Measurements from ENCODE around the gene COL8A2. TPM values are rescaled to one million over a fixed set of nuclear protein-coding genes. Genes with fewer than 3 reads are reported as not detected.

COL8A2 gene
- total RNA-seq, 4 donors from 2014 or later: 1.2 to 5.4 (median 1.7) TPM

DNA sequence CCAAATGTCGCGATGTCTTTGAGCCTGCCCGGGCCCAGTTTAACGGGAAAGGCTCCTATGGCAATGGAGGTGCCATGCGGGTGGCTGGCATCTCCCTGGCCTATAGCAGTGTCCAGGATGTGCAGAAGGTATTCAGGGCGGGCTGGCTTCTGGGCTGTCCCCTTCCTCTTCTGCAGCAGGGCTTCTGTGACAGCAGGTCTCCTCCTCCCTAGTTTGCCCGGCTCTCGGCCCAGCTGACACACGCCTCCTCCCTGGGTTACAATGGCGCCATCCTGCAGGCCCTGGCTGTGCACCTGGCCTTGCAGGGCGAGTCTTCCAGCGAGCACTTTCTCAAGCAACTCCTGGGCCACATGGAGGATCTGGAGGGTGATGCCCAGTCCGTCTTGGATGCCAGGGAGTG is 33.3 kb downstream of the COL8A2 start:
- Histone ChIP-seq H3K4me3 (no peak overlapping the region), H3K4me1 (peaks cover 10 to 25% (median 16%) of the 10 kb centered on the region in 4 donors), H3K27me3 (no peaks in the 10 kb centered on the region), H3K9me3 (no peaks in the 10 kb centered on the region), H3K36me3 (peaks cover 0 to 28% (median 9%) of the 10 kb centered on the region in 4 donors), H3K27ac (no peak overlapping the region)
- 95% methylated on average over 13 of the region's 13 CpGs; no CpG with 5 or more reads in 1 of the 2 donors for WGBS, 2 donors (ENCODE audit: low coverage in 1 of 2)
- in situ Hi-C loops (cut with MboI; ENCODE audit: low pct_ligation_motif_present in 1 of 4, low pct_unique_long_range_greater_than_20kb in 1 of 4, low sequenced_read_pairs in 3 of 4) (loop anchor here in 1 of 4 donors (10.0 kb wide), 1 partner anchor 93 kb away; no protein-coding TSS in a partner anchor), intact Hi-C loops (cut with DNase I; ENCODE audit: low total_unique reads) (no loop called here)
- TF ChIP-seq, protein P1, sequence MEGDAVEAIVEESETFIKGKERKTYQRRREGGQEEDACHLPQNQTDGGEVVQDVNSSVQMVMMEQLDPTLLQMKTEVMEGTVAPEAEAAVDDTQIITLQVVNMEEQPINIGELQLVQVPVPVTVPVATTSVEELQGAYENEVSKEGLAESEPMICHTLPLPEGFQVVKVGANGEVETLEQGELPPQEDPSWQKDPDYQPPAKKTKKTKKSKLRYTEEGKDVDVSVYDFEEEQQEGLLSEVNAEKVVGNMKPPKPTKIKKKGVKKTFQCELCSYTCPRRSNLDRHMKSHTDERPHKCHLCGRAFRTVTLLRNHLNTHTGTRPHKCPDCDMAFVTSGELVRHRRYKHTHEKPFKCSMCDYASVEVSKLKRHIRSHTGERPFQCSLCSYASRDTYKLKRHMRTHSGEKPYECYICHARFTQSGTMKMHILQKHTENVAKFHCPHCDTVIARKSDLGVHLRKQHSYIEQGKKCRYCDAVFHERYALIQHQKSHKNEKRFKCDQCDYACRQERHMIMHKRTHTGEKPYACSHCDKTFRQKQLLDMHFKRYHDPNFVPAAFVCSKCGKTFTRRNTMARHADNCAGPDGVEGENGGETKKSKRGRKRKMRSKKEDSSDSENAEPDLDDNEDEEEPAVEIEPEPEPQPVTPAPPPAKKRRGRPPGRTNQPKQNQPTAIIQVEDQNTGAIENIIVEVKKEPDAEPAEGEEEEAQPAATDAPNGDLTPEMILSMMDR (IDR thresholded peaks at IDR 0.05): no peak
- no peak for TF ChIP-seq POLR2A (IDR thresholded peaks at IDR 0.05)
- TF ChIP-seq POLR2AphosphoS5 (IDR thresholded peaks at IDR 0.05): no peak
- no peak for TF ChIP-seq EP300 (IDR thresholded peaks at IDR 0.05; ENCODE audit: low read depth)
- DNase-seq: no peak

DNA sequence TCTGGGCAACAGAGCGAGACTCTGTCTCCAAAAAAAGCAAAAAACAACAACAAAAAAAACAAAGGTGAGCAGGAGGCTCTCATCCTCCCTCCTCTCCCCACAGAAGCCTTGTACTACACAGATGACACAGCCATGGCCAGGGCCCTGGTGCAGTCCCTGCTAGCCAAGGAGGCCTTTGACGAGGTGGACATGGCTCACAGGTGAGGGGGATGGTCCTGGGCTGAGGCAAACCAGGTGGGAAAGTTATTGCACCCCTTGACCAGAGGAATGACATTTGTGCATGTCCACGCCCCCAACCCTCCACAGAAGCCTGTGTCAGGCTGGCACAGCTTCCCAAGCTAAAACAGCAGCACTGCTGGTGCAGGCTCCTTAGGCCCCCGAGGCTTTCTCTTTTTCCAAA is 33.9 kb downstream of the COL8A2 start:
- intact Hi-C loops (cut with DNase I; ENCODE audit: low total_unique reads): no loop called here

GRCh38 chr1:36089393-36090121 is 35.5 kb downstream of the COL8A2 start:
- no peaks in the 10 kb centered on the region for H3K9me3 ChIP-seq
- H3K27me3 ChIP-seq: peaks cover 3% of the 10 kb centered on the region
- peak overlapping the region; percentile 72 to 89 (median 80) for H3K4me3 ChIP-seq
- H3K4me1 ChIP-seq: peaks cover 10 to 27% (median 16%) of the 10 kb centered on the region in 4 donors
- 5 to 16% methylated on average over 6 to 32 of the region's 32 CpGs for WGBS, 2 donors (ENCODE audit: low coverage in 1 of 2)
- peaks cover 0 to 21% (median 9%) of the 10 kb centered on the region in 4 donors for H3K36me3 ChIP-seq
- no peak for TF ChIP-seq POLR2AphosphoS5 (IDR thresholded peaks at IDR 0.05)
- intact Hi-C loops (cut with DNase I; ENCODE audit: low total_unique reads): no loop called here
- in situ Hi-C loops (cut with MboI; ENCODE audit: low pct_ligation_motif_present in 1 of 4, low pct_unique_long_range_greater_than_20kb in 1 of 4, low sequenced_read_pairs in 3 of 4): loop anchor here in 1 of 4 donors (10.0 kb wide), 1 partner anchor 95 kb away; no protein-coding TSS in a partner anchor
- peak overlapping the region; percentile 86 to 93 (median 89) for H3K27ac ChIP-seq
- DNase-seq: peak; percentile 27

More for the DNA sequence above, 33.9 kb downstream of the COL8A2 start:
- Histone ChIP-seq H3K9me3 (no peaks in the 10 kb centered on the region), H3K27me3 (no peaks in the 10 kb centered on the region), H3K4me1 (peaks cover 10 to 25% (median 16%) of the 10 kb centered on the region in 4 donors), H3K36me3 (peaks cover 0 to 28% (median 9%) of the 10 kb centered on the region in 4 donors), H3K4me3 (no peak overlapping the region), H3K27ac (no peak overlapping the region)
- WGBS, 2 donors (ENCODE audit: low coverage in 1 of 2): 86 to 100% methylated on average over 1 to 4 of the region's 4 CpGs
- TF ChIP-seq, protein P1 (IDR thresholded peaks at IDR 0.05): no peak
- no peak for TF ChIP-seq EP300 (IDR thresholded peaks at IDR 0.05; ENCODE audit: low read depth)
- no peak for TF ChIP-seq POLR2AphosphoS5 (IDR thresholded peaks at IDR 0.05)
- TF ChIP-seq POLR2A (IDR thresholded peaks at IDR 0.05): no peak
- in situ Hi-C loops (cut with MboI; ENCODE audit: low pct_ligation_motif_present in 1 of 4, low pct_unique_long_range_greater_than_20kb in 1 of 4, low sequenced_read_pairs in 3 of 4): loop anchor here in 1 of 4 donors (10.0 kb wide), 1 partner anchor 94 kb away; no protein-coding TSS in a partner anchor
- no peak for DNase-seq

- in situ Hi-C loops (cut with MboI; ENCODE audit: low pct_ligation_motif_present in 1 of 4, low pct_unique_long_range_greater_than_20kb in 1 of 4, low sequenced_read_pairs in 3 of 4) (no loop called here), intact Hi-C loops (cut with DNase I; ENCODE audit: low total_unique reads) (no loop called here)
- Histone ChIP-seq H3K27ac (peak within 1 kb of the TSS; percentile 86 to 93 (median 89)), H3K9me3 (no peaks in the 10 kb centered on the region), H3K4me3 (peak within 1 kb of the TSS; percentile 72 to 89 (median 80)), H3K36me3 (peaks cover 0 to 18% (median 6%) of the 10 kb centered on the region in 4 donors), H3K27me3 (peaks cover 11% of the 10 kb centered on the region), H3K4me1 (peaks cover 10 to 35% (median 21%) of the 10 kb centered on the region in 4 donors)
- peak; percentile 93 to 98 (median 98) for TF ChIP-seq POLR2AphosphoS5 (IDR thresholded peaks at IDR 0.05)
- peak; percentile 95 for TF ChIP-seq POLR2A (IDR thresholded peaks at IDR 0.05)
- TF ChIP-seq EP300 (IDR thresholded peaks at IDR 0.05; ENCODE audit: low read depth): peak; percentile 29
- TF ChIP-seq, protein P1 (IDR thresholded peaks at IDR 0.05): peak; percentile 97 to 99 (median 99)
- peak; percentile 90 for DNase-seq
- WGBS, 2 donors (ENCODE audit: low coverage in 1 of 2): 1% methylated on average over 43 of the region's 84 CpGs; no CpG with 5 or more reads in 1 of the 2 donors
Observed at GRCh38 chr1:36088577-36089392, 36.2 kb downstream of the COL8A2 start, which contains the start of gene ADPRS. Gene ADPRS, plus strand, starts transcription at chr1:36088892. Its CDS starts 13 bp downstream, at chr1:36088905.
